A549 (cell line): Measurements from ENCODE around the gene APOBEC3B. TPM values are rescaled to one million over a fixed set of nuclear protein-coding genes. Genes with fewer than 3 reads are reported as not detected.

ENCODE experiments used
- ATAC-seq, 2 experiments: fragments of 200-7000 bp in 1 of 2; fragments of >200 bp in 1 of 2; cut with Nextera tagmentation in 1 of 2; cut with Tn5 transposase in 1 of 2; 3 replicates each; pipeline versions ENCODE4 v1.8.0 to v1.9.1; 2018 to 2020; ENCODE audit warnings: mild to moderate bottlenecking in 1 of 2, moderate library complexity in 1 of 2
- CTCF ChIA-PET: fragments of 300-600 bp; sonication (Branson Sonifier 250); formaldehyde crosslinking; extraction: SDS; loops from one replicate; lab custom pipeline; 2021; ENCODE audit warnings: antibody characterized with exemption, inconsistent platforms; lab: Yijun Ruan, JAX
- POLR2A ChIA-PET: fragments of 350-600 bp; formaldehyde crosslinking; extraction: SDS; loops from one replicate; lab custom pipeline; 2021; ENCODE audit warnings: antibody characterized with exemption, inconsistent platforms; lab: Yijun Ruan, JAX
- DNase-seq, 2 experiments: peaks; one replicate each; pipeline versions ENCODE4 v3.0.0 to v3.0.0-alpha.2; 2011 to 2016; ENCODE audit warnings: low read depth in 1 of 2, low spot score in 1 of 2
- FAIRE-seq: peaks from 2 replicates; lab custom pipeline; 2011; peaks lifted over from hg19 to GRCh38; lab: Jason Lieb, UNC
- H3K27ac ChIP-seq, 2 experiments: fragments of >200 bp; sonication (Bioruptor Twin); formaldehyde crosslinking; 3 replicates each; pipeline ENCODE4 v1.5.1; 2016 to 2017
- H3K4me1 ChIP-seq: fragments of >200 bp; sonication (Bioruptor Twin); formaldehyde crosslinking; 3 replicates; pipeline ENCODE4 v1.6.1; 2016
- H3K4me2 ChIP-seq: fragments of >200 bp; sonication (Bioruptor Twin); formaldehyde crosslinking; 3 replicates; pipeline ENCODE4 v1.6.1; 2016
- H3K4me3 ChIP-seq: fragments of >200 bp; sonication (Bioruptor Twin); formaldehyde crosslinking; 3 replicates; pipeline ENCODE4 v1.5.1; 2016
- H3K9me3 ChIP-seq: fragments of >200 bp; sonication (Bioruptor Twin); formaldehyde crosslinking; 3 replicates; pipeline ENCODE4 v1.6.1; 2016
- ATOH8 ChIP-seq: fragments of 250-450 bp; sonication (Bioruptor Pico); IDR thresholded peaks from 2 replicates; pipeline ENCODE4 v1.5.0; 2020; ENCODE audit warnings: low read depth, mild to moderate bottlenecking, moderate library complexity
- BHLHE40 ChIP-seq: IDR thresholded peaks from 2 replicates; pipeline ENCODE4 v1.6.1; 2012; ENCODE audit warnings: low read depth, low read length, inconsistent platforms
- CBX2 ChIP-seq: fragments of 200-600 bp; sonication (generic); IDR thresholded peaks from 2 replicates; pipeline ENCODE4 v1.6.1; 2016; ENCODE audit warnings: low read depth, mild to moderate bottlenecking, borderline replicate concordance
- CBX8 ChIP-seq: fragments of 200-600 bp; sonication (generic); IDR thresholded peaks from 2 replicates; pipeline ENCODE4 v1.6.1; 2016
- EHF ChIP-seq: fragments of 250-450 bp; sonication (Bioruptor Pico); IDR thresholded peaks from 2 replicates; pipeline ENCODE4 v1.5.0; 2020; ENCODE audit warnings: mild to moderate bottlenecking
- FOSB ChIP-seq: fragments of 250-450 bp; sonication (Bioruptor Pico); IDR thresholded peaks from 2 replicates; pipeline ENCODE4 v1.5.0; 2020; ENCODE audit warnings: mild to moderate bottlenecking, moderate library complexity
- HDAC2 ChIP-seq: fragments of 200-600 bp; sonication (generic); IDR thresholded peaks from 2 replicates; pipeline ENCODE4 v1.6.1; 2016
- HOXB13 ChIP-seq: fragments of 250-450 bp; sonication (Bioruptor Pico); IDR thresholded peaks from 2 replicates; pipeline ENCODE4 v1.5.0; 2020; ENCODE audit warnings: low read depth, mild to moderate bottlenecking, moderate library complexity
- HOXB5 ChIP-seq: fragments of 250-450 bp; sonication (Bioruptor Pico); IDR thresholded peaks from 2 replicates; pipeline ENCODE4 v1.5.0; 2020; ENCODE audit warnings: mild to moderate bottlenecking, moderate library complexity
- JUN ChIP-seq, 2 experiments: fragments of >200 bp; sonication (Bioruptor Twin); formaldehyde crosslinking; IDR thresholded peaks; 2 replicates in 1 of 2; 3 replicates in 1 of 2; pipeline ENCODE4 v1.6.1; 2016 to 2017
- JUNB ChIP-seq: fragments of >200 bp; sonication (Bioruptor Twin); formaldehyde crosslinking; IDR thresholded peaks from 2 replicates; pipeline ENCODE4 v1.6.1; 2016
- NPAS2 ChIP-seq: fragments of 250-450 bp; sonication (Bioruptor Pico); IDR thresholded peaks from 2 replicates; pipeline ENCODE4 v1.8.0; 2022; ENCODE audit warnings: mild to moderate bottlenecking, moderate library complexity, borderline replicate concordance
- NR3C1 ChIP-seq: fragments of >200 bp; sonication (Bioruptor Twin); formaldehyde crosslinking; IDR thresholded peaks from 3 replicates; pipeline ENCODE4 v1.6.1; 2017
- POLR2AphosphoS2 ChIP-seq: conservative IDR thresholded peaks from 2 replicates; pipeline ENCODE4 v1.6.1; 2012; ENCODE audit warnings: low read length, improper control_type of control experiment, inconsistent platforms
- RARB ChIP-seq: fragments of 250-450 bp; sonication (Bioruptor Pico); IDR thresholded peaks from 2 replicates; pipeline ENCODE4 v1.8.0; 2021; ENCODE audit warnings: mild to moderate bottlenecking, moderate library complexity
- RNF2 ChIP-seq: fragments of 200-600 bp; sonication (generic); IDR thresholded peaks from 2 replicates; pipeline ENCODE4 v1.6.1; 2016; ENCODE audit warnings: low read depth, mild to moderate bottlenecking, antibody characterized with exemption, moderate library complexity, borderline replicate concordance
- SREBF2 ChIP-seq: fragments of 450-650 bp; IDR thresholded peaks from 2 replicates; pipeline ENCODE4 v1.6.1; 2014; ENCODE audit warnings: mild to moderate bottlenecking, moderate library complexity
- TP53 ChIP-seq: fragments of 250-450 bp; sonication (Bioruptor Pico); IDR thresholded peaks from 2 replicates; pipeline ENCODE4 v1.5.0; 2021; ENCODE audit warnings: mild to moderate bottlenecking, moderate library complexity
- ZC3H11A ChIP-seq: fragments of 450-650 bp; IDR thresholded peaks from 2 replicates; pipeline ENCODE4 v1.6.1; 2014; ENCODE audit warnings: antibody characterized with exemption, mild to moderate bottlenecking
- ZSCAN20 ChIP-seq: fragments of 250-450 bp; sonication (Bioruptor Pico); IDR thresholded peaks from 2 replicates; pipeline ENCODE4 v1.8.0; 2022; ENCODE audit warnings: mild to moderate bottlenecking, moderate library complexity
- WGBS: methylation state at CpG from one replicate; pipeline ENCODE4 v1.1.6; 2017; ENCODE audit errors: missing lambda C conversion rate; 5-methylcytosine and 5-hydroxymethylcytosine counted together
- polyA plus RNA-seq, 4 experiments: library from polyadenylated mRNA; depleted of rRNA in 3 of 4; stranded (reverse); fragments of >200 nt; fragmentation: RNase III in 1 of 4; extraction: RNeasy Plus Mini Kit Qiagen cat#74134 plus additional on column Dnase treatment in 1 of 4; gene quantifications; 2 replicates in 3 of 4; 3 replicates in 1 of 4; pipeline ENCODE4 v1.2.3, GENCODE V29; 2011 to 2017
- TF ChIP-seq, protein P1 (sequence below): fragments of 250-450 bp; sonication (Bioruptor Pico); IDR thresholded peaks from 2 replicates; pipeline ENCODE4 v1.5.0; 2021; ENCODE audit warnings: mild to moderate bottlenecking, moderate library complexity, borderline replicate concordance
- TF ChIP-seq, protein P2 (sequence below): IDR thresholded peaks from 2 replicates; pipeline ENCODE4 v1.6.1; 2012; ENCODE audit warnings: low read depth, borderline replicate concordance

Gene APOBEC3B
- polyA plus RNA-seq, 2 of the 4 experiments (the other 2 are of a cell fraction), result 16.7 to 19.6 TPM

DNA sequence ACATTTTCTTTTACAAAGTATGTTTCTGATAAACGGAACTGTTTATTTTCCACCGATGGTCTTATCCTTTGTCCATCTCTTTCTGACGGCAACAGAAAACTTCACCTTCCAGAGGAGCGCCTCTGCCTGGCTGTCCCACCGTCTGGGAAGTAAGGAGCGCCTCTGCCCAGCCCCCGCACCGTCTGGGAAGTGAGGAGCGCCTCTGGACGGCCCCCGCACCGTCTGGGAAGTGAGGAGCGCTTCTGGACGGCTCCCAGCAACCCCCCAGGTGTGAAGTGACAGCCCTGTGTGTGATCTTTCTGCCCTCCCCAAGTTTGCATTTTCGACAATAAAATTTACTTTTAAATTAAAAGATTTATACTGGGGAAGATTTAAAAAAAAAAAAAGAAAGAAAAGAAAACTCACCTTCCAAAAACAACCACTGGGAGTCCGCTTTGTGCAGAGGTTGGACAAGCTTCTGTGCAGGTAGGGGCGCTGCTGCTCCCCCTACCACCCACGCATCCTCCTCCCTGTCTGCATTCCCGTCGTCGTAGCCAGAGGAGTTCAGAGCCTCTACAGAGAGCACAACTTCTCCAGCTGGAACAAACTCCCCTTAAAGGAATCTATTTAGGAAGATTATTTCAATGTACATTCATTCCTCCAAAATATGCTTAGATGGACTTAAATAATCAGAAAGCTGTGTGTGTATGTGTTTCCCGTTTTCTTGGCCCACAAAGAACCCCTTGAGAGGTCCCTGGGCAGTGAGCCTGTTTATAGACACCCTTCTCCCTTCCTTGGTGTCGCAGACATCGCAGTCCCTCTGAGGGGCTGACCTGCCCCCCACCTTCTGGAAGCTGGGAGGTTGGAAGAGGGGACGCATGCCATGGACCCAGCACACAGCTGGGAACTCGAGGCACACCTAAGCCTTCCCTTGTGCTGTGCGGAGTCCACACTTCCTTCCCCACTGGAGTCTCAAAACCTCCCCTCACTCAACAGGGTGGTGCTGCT is 849 bp upstream of the APOBEC3B start:
- Histone ChIP-seq H3K4me3 (peak overlapping the region; percentile 45; the same call in 1 of the 3 replicates), H3K9me3 (0 out of 3 replicates have a peak, but pooled peaks cover 7% of the 10 kb centered on the region), H3K4me2 (peak overlapping the region; percentile 84), H3K27ac (peak overlapping the region; percentile 75 to 95), H3K4me1 (peaks cover 13% of the 10 kb centered on the region; the same call in 2 of the 3 replicates)
- ChIA-PET POLR2A (no interaction called here), CTCF (interaction anchor here (0.6 to 3.3 kb wide), 4 partner anchors 8 to 212 kb away, joined by 3 to 15 read pairs (median 4); no protein-coding TSS in a partner anchor)
- FAIRE-seq (no peak), DNase-seq (peak in 1 of 2 experiments; percentile 20), ATAC-seq (peak; percentile 63 to 64; a peak in 5 of 6 replicates)
- no peak for TF ChIP-seq HOXB5
- no peak for TF ChIP-seq NR3C1
- TF ChIP-seq CBX8, result no peak
- TF ChIP-seq POLR2AphosphoS2, result no peak
- no peak for TF ChIP-seq SREBF2
- TF ChIP-seq HDAC2, result no peak
- no peak for TF ChIP-seq FOSB (CRISPR knock-in tag)
- TF ChIP-seq, protein P1, sequence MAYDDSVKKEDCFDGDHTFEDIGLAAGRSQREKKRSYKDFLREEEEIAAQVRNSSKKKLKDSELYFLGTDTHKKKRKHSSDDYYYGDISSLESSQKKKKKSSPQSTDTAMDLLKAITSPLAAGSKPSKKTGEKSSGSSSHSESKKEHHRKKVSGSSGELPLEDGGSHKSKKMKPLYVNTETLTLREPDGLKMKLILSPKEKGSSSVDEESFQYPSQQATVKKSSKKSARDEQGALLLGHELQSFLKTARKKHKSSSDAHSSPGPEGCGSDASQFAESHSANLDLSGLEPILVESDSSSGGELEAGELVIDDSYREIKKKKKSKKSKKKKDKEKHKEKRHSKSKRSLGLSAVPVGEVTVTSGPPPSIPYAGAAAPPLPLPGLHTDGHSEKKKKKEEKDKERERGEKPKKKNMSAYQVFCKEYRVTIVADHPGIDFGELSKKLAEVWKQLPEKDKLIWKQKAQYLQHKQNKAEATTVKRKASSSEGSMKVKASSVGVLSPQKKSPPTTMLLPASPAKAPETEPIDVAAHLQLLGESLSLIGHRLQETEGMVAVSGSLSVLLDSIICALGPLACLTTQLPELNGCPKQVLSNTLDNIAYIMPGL (CRISPR knock-in tag), result no peak
- no peak for TF ChIP-seq EHF
- no peak for TF ChIP-seq NPAS2 (CRISPR knock-in tag)
- TF ChIP-seq, protein P2, sequence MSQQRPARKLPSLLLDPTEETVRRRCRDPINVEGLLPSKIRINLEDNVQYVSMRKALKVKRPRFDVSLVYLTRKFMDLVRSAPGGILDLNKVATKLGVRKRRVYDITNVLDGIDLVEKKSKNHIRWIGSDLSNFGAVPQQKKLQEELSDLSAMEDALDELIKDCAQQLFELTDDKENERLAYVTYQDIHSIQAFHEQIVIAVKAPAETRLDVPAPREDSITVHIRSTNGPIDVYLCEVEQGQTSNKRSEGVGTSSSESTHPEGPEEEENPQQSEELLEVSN, result no peak
- no peak for TF ChIP-seq RNF2
- TF ChIP-seq BHLHE40, result no peak
- TF ChIP-seq JUN (IDR thresholded peaks at IDR 0.05), result no peak
- WGBS, result 68% methylated on average over 20 of the region's 27 CpGs

DNA sequence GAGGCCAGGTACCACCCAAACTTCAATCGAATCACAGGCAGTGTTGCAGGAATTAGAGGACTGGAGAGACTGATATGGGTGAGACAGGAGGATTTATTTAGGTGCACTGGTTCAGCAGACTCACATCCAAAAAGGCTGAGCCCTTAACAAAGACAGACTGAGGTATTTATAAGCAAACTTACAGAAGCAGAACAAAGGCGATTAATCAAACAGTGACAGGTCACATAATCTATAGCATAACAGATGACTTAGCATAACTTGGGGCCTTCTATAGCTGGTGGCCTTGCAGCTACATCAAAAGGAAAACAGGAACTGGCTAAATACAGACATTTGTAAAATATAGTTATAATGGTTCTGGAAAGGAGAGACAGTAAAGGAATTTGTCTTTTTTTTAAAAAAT is 2.1 kb downstream of the APOBEC3B start:
- Histone ChIP-seq H3K4me2 (no peak overlapping the region), H3K4me3 (no peak overlapping the region), H3K4me1 (peaks cover 13% of the 10 kb centered on the region; the same call in 2 of the 3 replicates)
- CTCF ChIA-PET, result interaction anchor here (0.6 to 3.3 kb wide), 5 partner anchors 19 to 218 kb away, joined by 3 to 15 read pairs (median 3); no protein-coding TSS in a partner anchor
- POLR2A ChIA-PET, result no interaction called here
- ATAC-seq, result no peak
- DNase-seq, result peak in 1 of 2 experiments; percentile 26
- TF ChIP-seq TP53 (CRISPR knock-in tag), result no peak
- TF ChIP-seq ZC3H11A, result no peak
- no peak for TF ChIP-seq RARB (CRISPR knock-in tag)
- no peak for TF ChIP-seq ATOH8 (CRISPR knock-in tag)
- TF ChIP-seq CBX2, result no peak
- no peak for TF ChIP-seq HOXB13 (CRISPR knock-in tag)
- TF ChIP-seq ZSCAN20 (CRISPR knock-in tag), result no peak
- no peak for TF ChIP-seq JUNB
- TF ChIP-seq, all 56 proteins: peak for 0
- Histone ChIP-seq H3K27ac (no peak overlapping the region), H3K9me3 (0 out of 3 replicates have a peak, but pooled peaks cover 7% of the 10 kb centered on the region)
- FAIRE-seq, result no peak
- WGBS, result 90% methylated on average over 2 of the region's 2 CpGs
